Activated CD4-positive, alpha-beta T cell treated with anti-CD3 and anti-CD28 coated beads, Interleukin-10, Interleukin-2, amounts not matched to agents 100 ng/mL and 50 ng/mL, durations not matched to agents 16 hours and 8 hours (primary cell): ENCODE measurements around the gene RND1.

Experiments used
- DNase-seq: peaks from one replicate; pipeline ENCODE4 v3.0.0-alpha.2; 2020

RND1 gene

GRCh38 chr12:48826209-48826855, 39.3 kb downstream of the RND1 start:
- no peak for DNase-seq

- no peak for DNase-seq
These were observed 40.8 kb downstream of the RND1 start for GRCh38 chr12:48824905-48825304.

- DNase-seq, result peak; percentile 52
These were observed 41.6 kb downstream of the RND1 start for GRCh38 chr12:48824112-48824511.

- no peak for DNase-seq
These were observed 42.4 kb downstream of the RND1 start for GRCh38 chr12:48823281-48823680.

GRCh38 chr12:48822711-48823110, 43.0 kb downstream of the RND1 start:
- DNase-seq, result no peak

- no peak for DNase-seq
These were observed 43.5 kb downstream of the RND1 start for GRCh38 chr12:48822139-48822538.

GRCh38 chr12:48819986-48820725, 45.5 kb downstream of the RND1 start:
- no peak for DNase-seq

GRCh38 chr12:48818831-48819590, 46.7 kb downstream of the RND1 start:
- DNase-seq, result no peak

GRCh38 chr12:48817873-48818830, 47.5 kb downstream of the RND1 start, which contains the start of gene CACNB3:
TSS of gene CACNB3 (plus strand) at chr12:48818496. CDS start at chr12:48818930, 434 bp downstream.
- DNase-seq, result peak; percentile 74

GRCh38 chr12:48816143-48816854, 49.4 kb downstream of the RND1 start:
- DNase-seq, result no peak

- peak; percentile 61 for DNase-seq
These were observed 50.3 kb downstream of the RND1 start for GRCh38 chr12:48815126-48816110.

GRCh38 chr12:48814262-48815125, 51.2 kb downstream of the RND1 start:
- peak; percentile 90 for DNase-seq

GRCh38 chr12:48813465-48814261, 52.0 kb downstream of the RND1 start:
- no peak for DNase-seq

GRCh38 chr12:48812389-48812788, 53.3 kb downstream of the RND1 start:
- no peak for DNase-seq

GRCh38 chr12:48811437-48812090, 54.1 kb downstream of the RND1 start:
- no peak for DNase-seq

- DNase-seq, result no peak
These were observed 54.7 kb downstream of the RND1 start for GRCh38 chr12:48810903-48811431.

GRCh38 chr12:48807981-48808380, 57.7 kb downstream of the RND1 start:
- no peak for DNase-seq
